Adrenal gland (tissue), 12 donors: Measurements from ENCODE around the gene AKNAD1. TPM values are rescaled to one million over a fixed set of nuclear protein-coding genes. Genes with fewer than 3 reads are reported as not detected.
"Not testable (repeated sequence)": the region's sequence is repeated elsewhere in the genome, so short reads cannot be mapped to it uniquely, and the experiment has no call there.

ENCODE experiments used
- DNase-seq, 7 donors: peaks; one replicate each; pipeline ENCODE4 v3.0.0-alpha.2; 2019 to 2020
- H3K27ac ChIP-seq, 5 donors: fragments of 200-600 bp; sonication (generic) in 4 of 5; 1 replicate in 3 of 5; 2 replicates in 2 of 5; pipeline versions ENCODE4 v1.5.1 to v1.8.0; 2016 to 2020; ENCODE audit warnings: mild to moderate bottlenecking in 1 of 5
- H3K27me3 ChIP-seq: fragments of 200-600 bp; 2 replicates; pipeline ENCODE4 v1.8.0; 2021
- H3K36me3 ChIP-seq, 2 donors: fragments of 200-600 bp; replicated peaks in 1 of 2; 1 replicate in 1 of 2; 2 replicates in 1 of 2; pipeline versions ENCODE4 v1.5.1 to v1.8.0; 2018 to 2022
- H3K4me1 ChIP-seq, 2 donors: fragments of 200-600 bp; replicated peaks in 1 of 2; 1 replicate in 1 of 2; 2 replicates in 1 of 2; pipeline versions ENCODE4 v1.5.1 to v1.8.0; 2018 to 2021
- H3K4me3 ChIP-seq, 4 donors: fragments of 200-600 bp; sonication (generic) in 3 of 4; one replicate each; pipeline ENCODE4 v1.5.1; 2016 to 2018
- H3K9me3 ChIP-seq, 3 donors: fragments of 200-600 bp; sonication (generic) in 1 of 3; replicated peaks in 1 of 3; 1 replicate in 2 of 3; 2 replicates in 1 of 3; pipeline versions ENCODE4 v1.5.1 to v1.8.0; 2016 to 2021
- CTCF ChIP-seq, 6 experiments: fragments of 450-650 bp in 4 of 6; fragments of 200-600 bp in 2 of 6; sonication (generic) in 1 of 6; IDR thresholded peaks; 1 replicate in 5 of 6; 2 replicates in 1 of 6; pipeline versions ENCODE4 v1.5.1 to v1.8.0; 2016 to 2021; ENCODE audit warnings: antibody characterized with exemption in 6 of 6, mild to moderate bottlenecking in 2 of 6, moderate library complexity in 1 of 6
- POLR2A ChIP-seq, 2 donors: fragments of 450-650 bp; IDR thresholded peaks; one replicate each; pipeline ENCODE4 v1.6.1; 2017; ENCODE audit warnings: antibody characterized with exemption in 2 of 2, mild to moderate bottlenecking in 2 of 2, moderate library complexity in 1 of 2
- WGBS, 4 donors: extraction: QIAGEN DNeasy Blood & Tissue Kit in 2 of 4; methylation state at CpG; one replicate each; pipeline versions ENCODE4 v1.1.5 to v1.1.7; 2013 to 2017; 5-methylcytosine and 5-hydroxymethylcytosine counted together
- intact Hi-C, 2 donors: fragments of 100-400 bp; cut with DNase I; formaldehyde crosslinking; loops; one replicate each; pipeline versions ENCODE4 v1.14.1 to v1.15.0; 2022 to 2023
- polyA plus RNA-seq, 3 donors: library from polyadenylated mRNA; stranded (reverse); fragments of 200-250 nt in 2 of 3; fragments of 350-450 nt in 1 of 3; fragmentation: Illumina TruSeq in 1 of 3; extraction: RNeasy Lipid Tissue Mini Kit (QIAGEN cat#74804) in 1 of 3; gene quantifications; one replicate each; pipeline ENCODE4 v1.2.3, GENCODE V29; 2013 to 2014
- total RNA-seq, 9 donors: library from RNA; depleted of rRNA in 4 of 9; stranded (reverse); fragments of >200 nt in 4 of 9; fragments of 120-200 nt in 1 of 9; fragmentation: NEBNext Ultra II Directional in 1 of 9; extraction: Animal tissue kit (Norgen Biotek cat#: 25700) in 1 of 9; gene quantifications; one replicate each; pipeline versions ENCODE4 v1.1.0 to v1.2.4, GENCODE V29; 2013 to 2023
- donor health status: healthy with polysubstance abuse.
- donor health status: Bipolar disorder and iron deficiency.
- donor health status: DM: yes; HTN: yes; CAD: no.
- donor health status: DM: no; HTN: no; CAD: no.
- donor health status: DM: no; HTN: no; CAD: no.
- donor health status: DM: yes; HTN: yes; CAD: no.

The AKNAD1 gene
- total and polyA plus RNA-seq, 12 donors, result 0.35 to 8.5 (median 1.4) TPM; not detected in 3

GRCh38 chr1:108889706-108890384 lies 33.0 kb upstream of the AKNAD1 start:
- no peaks in the 10 kb centered on the region for H3K36me3 ChIP-seq
- H3K4me1 ChIP-seq, result no peaks in the 10 kb centered on the region
- H3K4me3 ChIP-seq, result no peak overlapping the region
- no peak for DNase-seq
- intact Hi-C loops, result no loop called here
- no peak overlapping the region for H3K27ac ChIP-seq
- no peaks in the 10 kb centered on the region for H3K9me3 ChIP-seq
- no peaks in the 10 kb centered on the region for H3K27me3 ChIP-seq
- TF ChIP-seq CTCF (IDR thresholded peaks at IDR 0.05) (no peak), POLR2A (IDR thresholded peaks at IDR 0.05) (no peak)
- 76 to 87% (median 85%) methylated on average over 7 of the region's 7 CpGs for WGBS, 4 donors

GRCh38 chr1:108889006-108889645 lies 32.2 kb upstream of the AKNAD1 start:
- intact Hi-C loops, result not testable (repeated sequence)

GRCh38 chr1:108886292-108886691 lies 29.4 kb upstream of the AKNAD1 start:
- Histone ChIP-seq H3K9me3 (no peaks in the 10 kb centered on the region), H3K4me3 (no peak overlapping the region), H3K27me3 (no peaks in the 10 kb centered on the region), H3K36me3 (no peaks in the 10 kb centered on the region), H3K27ac (no peak overlapping the region), H3K4me1 (no peaks in the 10 kb centered on the region)
- WGBS, 4 donors, result 96 to 100% (median 98%) methylated on average over 2 of the region's 2 CpGs
- intact Hi-C loops, result no loop called here
- no peak for DNase-seq
- TF ChIP-seq CTCF (IDR thresholded peaks at IDR 0.05), result no peak
- TF ChIP-seq POLR2A (IDR thresholded peaks at IDR 0.05), result no peak

More at GRCh38 chr1:108889006-108889645, 32.2 kb upstream of the AKNAD1 start:
- not testable (repeated sequence) for H3K4me3 ChIP-seq, DNase-seq, H3K27me3 ChIP-seq, H3K4me1 ChIP-seq, H3K9me3 ChIP-seq, H3K36me3 ChIP-seq, H3K27ac ChIP-seq
- 65 to 73% (median 69%) methylated on average over 6 of the region's 6 CpGs for WGBS, 4 donors

- no peak overlapping the region for H3K4me3 ChIP-seq
- H3K9me3 ChIP-seq, result no peaks in the 10 kb centered on the region
- DNase-seq, result no peak
- no peaks in the 10 kb centered on the region for H3K36me3 ChIP-seq
- TF ChIP-seq POLR2A (IDR thresholded peaks at IDR 0.05) (no peak), CTCF (IDR thresholded peaks at IDR 0.05) (no peak)
- H3K27ac ChIP-seq, result no peak overlapping the region
- intact Hi-C loops, result no loop called here
- no peaks in the 10 kb centered on the region for H3K4me1 ChIP-seq
- H3K27me3 ChIP-seq, result no peaks in the 10 kb centered on the region
Observed at GRCh38 chr1:108884968-108885367, 28.1 kb upstream of the AKNAD1 start.

DNA sequence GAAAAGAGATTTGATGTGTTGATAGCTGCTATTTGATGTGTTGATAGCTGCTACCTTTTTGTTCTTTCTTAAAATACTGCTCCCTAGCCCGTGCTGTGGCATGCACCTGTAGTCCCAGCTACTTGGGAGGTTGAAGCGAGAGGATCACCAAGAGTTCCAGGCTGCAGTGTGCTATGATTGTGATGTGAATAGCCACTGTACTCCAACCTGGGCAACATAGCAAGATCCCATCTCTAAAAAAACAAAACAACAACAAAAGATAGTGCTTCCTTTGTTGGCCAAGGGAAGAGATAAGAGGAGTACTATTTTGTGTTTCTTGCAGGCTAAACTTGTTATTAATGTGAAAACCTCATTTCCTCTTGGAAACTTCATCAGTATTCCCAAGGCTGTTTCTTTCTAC lies 25.9 kb upstream of the AKNAD1 start:
- peaks cover 0 to 4% of the 10 kb centered on the region in 2 donors for H3K4me1 ChIP-seq
- no peak overlapping the region for H3K27ac ChIP-seq
- H3K36me3 ChIP-seq, result no peaks in the 10 kb centered on the region
- no peak overlapping the region for H3K4me3 ChIP-seq
- TF ChIP-seq CTCF (IDR thresholded peaks at IDR 0.05) (no peak), POLR2A (IDR thresholded peaks at IDR 0.05) (no peak)
- intact Hi-C loops, result no loop called here
- no peaks in the 10 kb centered on the region for H3K27me3 ChIP-seq
- WGBS, 4 donors, result 92 to 100% (median 96%) methylated on average over 2 of the region's 2 CpGs
- H3K9me3 ChIP-seq, result no peaks in the 10 kb centered on the region
- no peak for DNase-seq
